HG03060 (cell line): ENCODE data around the gene TLCD5.
A peak's percentile ranks its signal among the peaks of the same experiment; 100 is the strongest.

Experiments used
- ATAC-seq: cut with Tn5 transposase; IDR thresholded peaks from one replicate; pipeline ENCODE4 v1.9.1; 2021; ENCODE audit warnings: low read depth, moderate number of reproducible peaks; ENCODE audit not compliant: unreplicated experiment

The TLCD5 gene

DNA sequence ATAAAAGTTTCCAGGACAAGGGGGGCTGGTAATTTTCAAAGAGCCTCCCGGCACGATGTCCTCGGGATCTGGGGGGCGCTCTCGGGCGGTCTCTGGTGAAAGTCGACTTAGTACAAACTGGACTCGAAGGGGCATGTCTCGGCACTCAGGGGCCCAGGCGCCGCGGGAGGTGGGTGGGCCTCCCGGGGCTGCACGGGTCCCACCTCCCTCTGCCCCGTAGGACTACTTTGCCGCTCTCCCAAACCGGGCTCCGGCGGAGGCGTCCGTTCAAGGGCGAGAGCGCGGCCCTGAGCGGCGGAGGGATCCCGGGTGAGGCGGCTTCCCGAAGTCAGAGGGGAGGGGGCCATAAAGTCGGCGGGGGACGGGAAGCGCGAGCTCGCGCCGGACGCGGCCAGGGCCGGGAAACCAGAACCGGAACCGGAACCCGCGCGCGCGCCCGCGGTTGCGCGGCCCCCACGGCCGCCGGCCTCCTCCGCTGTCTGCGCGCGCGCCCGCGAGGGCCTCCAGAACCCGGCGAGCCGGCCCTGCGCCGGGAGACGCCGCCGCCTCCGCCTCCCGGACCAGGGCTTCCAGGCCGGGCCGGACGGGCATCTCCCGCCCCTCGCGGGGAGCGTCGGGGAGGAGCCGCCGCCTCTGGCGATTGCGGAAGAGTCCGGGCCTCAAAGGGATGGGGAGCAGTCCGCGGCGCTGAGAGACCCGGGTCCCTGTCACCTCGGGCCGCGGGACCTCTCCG, 11.0 kb downstream of the TLCD5 start, which contains the start of gene ARHGEF12:
Gene ARHGEF12 (plus strand): TSS at position 506 of the 733 bp plus-strand sequence. CDS start 831 bp downstream, outside the sequence.
- no peak for ATAC-seq

DNA sequence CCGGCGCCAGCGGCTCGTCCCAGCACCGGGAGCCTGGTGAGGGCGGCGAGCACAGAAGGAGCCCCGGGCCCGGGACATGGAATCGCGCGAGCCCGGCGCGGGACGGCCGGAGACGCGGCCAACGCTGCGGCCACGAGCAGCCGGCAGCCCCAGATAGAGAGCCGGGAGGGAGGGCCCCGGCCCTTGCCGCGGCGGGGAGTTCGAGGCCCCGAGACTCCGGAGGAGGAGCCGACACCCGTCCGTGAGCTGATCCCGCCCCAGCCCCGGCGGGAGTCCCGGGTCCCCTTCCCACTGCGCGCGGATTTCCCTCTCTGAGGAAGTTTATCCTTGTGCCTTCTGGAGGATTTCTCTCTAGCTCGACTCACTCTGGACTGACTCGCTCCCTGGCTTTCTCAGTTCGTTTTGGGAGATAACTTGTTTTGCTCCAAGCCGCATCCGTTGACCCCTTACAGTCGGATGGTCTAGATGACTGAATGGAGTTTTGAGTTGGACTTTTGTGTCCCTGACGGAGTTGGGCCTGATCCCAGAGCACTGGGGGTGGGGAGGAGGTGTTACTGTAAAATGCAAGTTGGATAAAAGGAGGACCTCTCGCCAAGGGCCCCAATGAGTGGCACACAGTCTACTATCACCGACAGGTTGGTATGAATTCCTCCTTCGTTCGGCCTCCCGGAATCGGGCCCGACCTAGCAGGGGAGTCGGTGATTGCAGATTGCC, 11.7 kb downstream of the TLCD5 start:
- ATAC-seq: no peak

DNA sequence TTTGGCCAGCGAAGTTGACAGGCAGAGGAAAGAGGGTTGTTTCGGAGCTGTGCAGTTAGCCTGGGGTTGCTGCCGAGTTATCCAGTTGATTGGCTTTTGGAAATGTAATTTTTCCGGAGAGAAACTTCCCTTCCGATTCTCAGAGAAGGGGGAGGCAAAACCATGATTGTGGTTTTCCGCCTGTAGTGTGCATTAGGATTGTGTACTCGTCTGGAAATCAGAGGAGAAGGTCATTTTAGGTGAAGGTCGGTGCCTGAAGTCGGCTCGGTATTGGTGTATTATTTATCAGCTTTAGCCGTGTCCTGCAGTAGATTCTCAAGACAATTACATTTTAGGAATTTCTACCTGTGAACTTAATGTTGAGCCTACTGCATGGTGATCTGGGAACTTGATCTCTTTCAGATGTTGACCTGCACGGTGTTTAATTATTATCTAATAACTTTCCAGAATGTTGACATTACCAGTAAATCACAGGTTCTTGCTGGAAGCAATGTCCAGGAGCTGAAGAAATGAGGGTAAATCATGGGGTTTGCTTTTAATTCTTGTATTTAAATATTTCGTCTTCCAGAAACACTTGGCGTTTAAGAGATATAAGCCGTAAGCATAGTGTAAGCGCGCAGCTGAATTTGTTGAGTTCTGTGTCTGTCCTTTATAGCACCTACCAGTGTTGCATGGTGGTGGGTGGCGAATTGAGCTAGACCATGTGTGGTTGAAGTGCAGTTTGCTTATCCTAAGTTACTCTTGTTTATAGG, 12.4 kb downstream of the TLCD5 start:
- no peak for ATAC-seq

DNA sequence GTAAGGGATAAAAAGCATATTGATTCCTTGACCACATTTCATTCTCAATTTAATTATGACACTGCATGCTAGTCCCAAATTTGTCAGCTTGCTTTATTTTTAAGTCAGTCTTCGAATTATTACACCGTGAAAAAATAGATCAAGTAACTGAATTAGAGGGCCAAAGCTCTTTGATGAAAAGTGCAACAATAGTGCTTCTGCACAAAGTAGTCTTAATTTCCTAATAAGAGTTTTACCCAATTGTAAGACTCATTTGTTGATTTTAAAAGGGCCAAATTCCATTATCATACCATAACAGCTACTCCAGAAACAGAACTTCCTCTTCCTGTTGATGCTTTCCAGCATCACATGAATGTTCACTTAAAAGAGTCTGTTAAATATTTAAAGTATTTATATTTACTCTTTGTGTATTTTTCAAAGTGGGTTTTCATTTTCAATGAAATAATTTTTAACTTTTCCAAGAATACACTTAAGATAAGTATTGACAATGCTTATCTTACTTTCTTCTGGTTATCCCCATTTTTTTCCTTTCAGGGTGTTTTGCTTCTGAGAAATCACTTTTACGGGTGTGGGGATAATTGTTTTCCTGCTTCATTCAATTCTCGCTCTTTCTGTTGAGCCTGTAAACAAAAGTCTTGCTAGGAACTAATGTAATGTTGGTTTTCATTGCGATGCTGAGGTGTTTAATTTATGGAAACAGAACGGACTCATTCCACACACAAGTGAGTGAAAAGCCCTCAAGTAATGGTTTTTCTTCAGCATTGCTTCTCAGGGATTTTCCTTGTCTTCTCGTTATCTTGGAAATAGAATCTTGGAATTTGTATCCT, 13.2 kb downstream of the TLCD5 start:
- no peak for ATAC-seq

DNA sequence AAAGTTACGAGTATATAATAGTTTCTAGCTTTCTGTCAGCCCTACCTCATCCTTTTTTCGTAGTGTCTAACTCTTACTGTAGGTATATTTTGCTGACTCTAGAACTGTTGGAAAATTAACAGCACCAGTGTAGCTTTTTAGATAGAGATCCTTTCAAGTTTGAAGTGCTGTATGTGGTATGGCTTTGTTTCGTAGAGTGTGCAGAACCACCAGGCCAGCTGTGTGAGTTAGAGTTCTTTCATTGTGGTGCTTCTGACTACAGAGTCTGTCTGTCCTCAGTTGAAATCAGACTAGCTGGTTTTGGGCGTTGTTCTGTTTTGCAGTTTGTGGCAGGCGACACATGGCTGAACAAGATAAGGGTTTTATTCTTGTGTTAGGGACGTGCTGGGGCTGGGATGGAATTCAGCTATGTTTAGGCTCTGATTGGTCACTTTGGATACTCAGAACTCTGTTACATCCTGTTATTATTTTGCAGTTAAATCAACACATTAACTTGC, 14.3 kb downstream of the TLCD5 start:
- no peak for ATAC-seq

DNA sequence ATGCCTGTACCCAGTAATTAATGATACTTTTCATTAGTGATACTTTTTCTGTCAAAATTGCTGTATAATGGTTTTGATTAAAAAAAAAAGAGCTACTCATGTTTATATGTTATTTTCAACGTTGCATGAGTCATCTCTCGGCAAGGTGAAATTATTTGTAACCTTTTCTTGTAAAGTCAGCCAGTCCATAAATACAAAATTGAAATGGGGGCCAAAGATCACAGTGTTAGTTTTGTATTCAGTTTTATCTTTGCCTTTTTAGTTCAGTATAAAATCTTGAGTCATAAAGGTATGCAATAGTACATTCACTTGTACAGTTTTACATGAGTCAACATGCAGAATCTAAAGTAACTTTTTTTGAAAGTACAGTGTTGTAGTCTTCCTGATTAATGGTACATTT, 15.4 kb downstream of the TLCD5 start:
- no peak for ATAC-seq

DNA sequence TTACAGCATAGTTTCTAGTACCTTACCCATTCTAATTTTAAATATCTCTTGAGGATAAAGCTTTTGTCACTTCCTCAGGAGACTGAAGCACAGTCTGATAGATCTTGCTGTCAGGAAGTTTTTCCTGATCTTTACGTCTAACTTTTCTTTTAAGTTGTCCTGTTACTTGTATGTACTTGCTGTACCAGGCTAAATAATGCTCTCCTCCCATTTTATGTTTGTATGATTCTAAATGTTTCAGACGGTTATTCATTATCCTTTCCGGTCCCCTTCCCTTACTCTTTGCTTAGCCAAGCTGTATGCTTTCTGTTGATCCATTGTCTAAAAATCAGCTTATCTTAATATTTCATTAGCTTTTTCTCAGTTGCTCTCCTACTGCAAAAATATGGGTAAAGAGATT, 17.1 kb downstream of the TLCD5 start:
- no peak for ATAC-seq

DNA sequence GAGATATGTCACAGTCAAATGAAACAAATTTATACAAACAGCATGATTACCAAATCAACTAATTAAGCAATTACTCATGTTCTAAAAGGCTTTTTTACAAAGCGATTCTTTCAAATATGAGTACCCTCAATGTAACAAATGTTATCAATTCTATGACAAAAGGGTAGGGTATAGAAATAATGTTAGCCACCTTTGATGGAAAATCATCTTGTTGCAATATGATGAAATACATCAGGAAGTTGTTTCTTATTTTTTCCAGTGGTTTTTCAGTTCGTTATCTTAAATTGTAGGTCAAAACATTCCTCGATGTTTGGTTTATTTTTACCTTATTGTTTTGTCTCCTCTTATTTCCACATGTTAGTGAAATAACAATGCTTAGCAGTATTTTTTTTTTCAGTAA, 17.6 kb downstream of the TLCD5 start:
- no peak for ATAC-seq

DNA sequence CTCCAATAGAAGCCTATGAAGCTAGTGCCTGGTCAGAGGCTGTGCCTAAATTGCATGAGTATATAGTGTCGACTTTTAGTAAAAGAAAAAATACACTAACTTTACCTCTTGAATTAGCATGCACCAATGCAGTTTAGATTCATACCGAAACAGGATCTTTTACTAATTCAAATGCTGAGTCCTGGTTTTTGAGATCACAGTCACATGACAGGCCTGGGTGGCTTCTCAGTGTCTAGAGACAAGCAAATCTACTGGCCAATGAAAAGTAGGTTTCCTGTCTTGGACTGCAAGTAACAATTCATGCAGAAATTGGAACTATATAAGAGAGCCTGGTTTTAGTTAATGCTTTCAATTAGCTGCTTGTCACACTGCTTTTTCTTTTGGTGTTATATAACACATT, 18.3 kb downstream of the TLCD5 start:
- peak; percentile 39 for ATAC-seq

DNA sequence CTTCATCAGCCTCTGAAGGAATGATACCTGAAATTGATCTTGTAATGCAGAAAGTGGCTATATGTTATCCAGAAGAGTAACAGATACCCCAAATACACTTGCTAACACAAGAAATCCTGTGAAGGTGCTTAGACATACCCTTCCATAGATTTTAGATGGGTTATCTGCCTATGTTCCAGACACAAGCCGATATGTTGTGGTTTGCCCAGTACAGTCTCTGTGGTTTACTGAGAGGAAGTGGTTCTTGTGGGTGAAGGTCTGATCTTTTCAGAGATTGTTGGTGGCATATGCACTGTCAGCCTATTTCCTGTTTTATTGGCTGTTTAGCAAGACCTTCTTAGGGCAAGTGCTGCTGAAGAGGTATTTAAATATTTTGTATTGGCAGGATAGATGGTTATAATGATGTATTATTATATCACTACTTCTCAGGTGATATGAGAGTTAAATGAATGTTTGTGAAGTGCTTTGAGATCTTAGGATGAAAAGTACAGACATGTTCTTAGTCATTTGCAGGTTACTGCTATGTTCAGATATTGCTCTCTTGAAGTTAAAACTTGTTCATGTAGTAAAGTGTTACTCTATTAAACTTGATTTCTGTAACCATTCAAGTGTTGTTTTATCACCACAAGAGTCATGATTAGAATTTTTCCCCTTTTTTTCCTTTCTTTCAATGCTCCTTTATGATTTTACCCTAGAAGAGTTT, 19.4 kb downstream of the TLCD5 start:
- ATAC-seq: peak; percentile 84

DNA sequence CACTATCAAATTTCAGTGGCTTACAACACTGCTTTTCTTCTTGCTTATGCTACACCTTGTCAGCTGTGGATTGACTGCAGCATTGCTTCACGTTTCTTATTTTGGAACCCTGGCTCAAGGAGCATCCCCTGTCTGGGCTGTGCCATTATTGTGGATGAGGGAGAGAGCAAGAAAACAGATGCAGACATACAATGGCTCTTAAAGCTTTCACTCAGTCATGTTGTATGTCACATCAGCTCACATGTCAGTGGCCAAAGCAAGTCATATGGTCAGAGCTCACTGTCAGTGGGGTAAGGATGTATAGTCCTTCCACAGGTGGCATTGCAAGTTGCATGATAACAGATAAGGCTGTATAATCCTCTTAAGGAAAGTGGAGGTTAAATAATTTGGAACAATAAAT, 21.1 kb downstream of the TLCD5 start:
- no peak for ATAC-seq

DNA sequence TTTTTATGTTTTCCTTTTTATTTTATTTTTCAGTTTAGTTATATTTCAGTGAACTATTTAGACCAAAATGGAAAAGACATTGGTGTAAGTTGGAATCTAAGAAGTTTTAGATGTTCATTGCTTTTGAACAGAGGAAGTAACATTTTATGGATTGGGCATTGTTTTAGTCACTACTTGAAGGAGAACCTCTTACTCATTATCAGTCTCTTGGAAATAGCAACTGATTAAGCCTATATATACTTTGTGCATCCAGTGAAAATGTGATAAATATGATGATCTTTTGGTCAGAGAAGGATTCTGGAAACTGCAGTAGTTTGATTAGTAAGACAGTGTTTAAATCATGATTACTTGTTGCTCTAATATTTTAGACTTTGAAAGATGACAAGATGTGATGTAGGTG, 25.5 kb downstream of the TLCD5 start:
- no peak for ATAC-seq

DNA sequence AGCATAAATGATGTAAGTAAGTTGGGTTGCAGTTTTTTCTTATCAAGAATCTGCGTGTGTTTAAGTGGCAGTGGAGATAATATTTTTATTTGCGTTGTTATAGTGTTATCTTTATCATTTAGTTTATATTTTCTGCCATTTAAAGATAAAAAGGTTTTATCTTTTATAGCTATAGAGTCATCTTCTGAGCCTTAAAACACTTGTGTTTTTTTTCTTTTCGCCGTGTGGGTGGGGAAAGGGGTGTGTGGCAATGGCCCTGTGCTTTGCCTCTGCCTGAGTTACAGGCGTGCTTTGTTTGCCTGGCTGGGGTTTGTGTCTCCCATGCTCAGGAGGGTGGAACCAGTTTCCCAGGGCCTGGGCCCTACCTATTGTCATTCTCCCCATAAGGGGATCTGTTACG, 27.3 kb downstream of the TLCD5 start:
- ATAC-seq: no peak

DNA sequence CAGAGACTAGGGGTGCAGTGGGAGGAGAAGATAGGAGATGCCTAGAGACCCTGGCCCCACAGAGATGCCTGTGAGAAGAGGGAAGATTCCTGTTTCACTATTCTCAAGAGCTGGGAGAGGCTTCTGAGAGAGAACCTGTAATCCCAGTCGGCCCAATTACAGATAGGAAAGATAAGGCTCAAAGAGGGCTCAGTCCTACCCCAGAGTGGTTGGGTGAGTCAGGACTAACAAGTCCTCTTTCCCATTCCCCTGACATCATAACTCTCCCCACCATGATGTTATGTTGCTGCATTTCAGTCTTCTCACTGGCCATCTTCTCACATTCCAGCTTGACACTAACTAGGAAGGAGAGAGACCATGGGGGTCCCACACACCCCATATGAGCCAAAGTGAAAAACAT, 29.0 kb downstream of the TLCD5 start:
- ATAC-seq: no peak

DNA sequence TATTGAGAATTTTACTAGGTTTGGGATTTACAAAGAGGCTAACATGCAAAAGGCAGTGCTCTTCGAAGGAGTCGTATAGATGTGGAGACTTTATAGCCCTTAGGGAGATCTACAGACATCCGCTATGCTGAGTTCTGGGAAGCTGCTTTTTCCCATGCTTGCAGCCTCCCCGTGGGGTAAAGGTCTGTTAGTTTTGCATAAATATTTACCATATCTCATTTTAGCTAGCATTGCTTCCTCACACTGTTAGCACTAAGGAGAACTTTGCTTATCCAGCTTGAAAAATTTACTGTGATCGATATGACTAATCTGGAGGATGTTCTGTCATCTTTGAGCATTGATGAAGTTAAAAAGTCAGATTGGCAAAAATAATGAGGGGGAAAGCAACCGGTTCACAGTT, 29.7 kb downstream of the TLCD5 start:
- no peak for ATAC-seq

DNA sequence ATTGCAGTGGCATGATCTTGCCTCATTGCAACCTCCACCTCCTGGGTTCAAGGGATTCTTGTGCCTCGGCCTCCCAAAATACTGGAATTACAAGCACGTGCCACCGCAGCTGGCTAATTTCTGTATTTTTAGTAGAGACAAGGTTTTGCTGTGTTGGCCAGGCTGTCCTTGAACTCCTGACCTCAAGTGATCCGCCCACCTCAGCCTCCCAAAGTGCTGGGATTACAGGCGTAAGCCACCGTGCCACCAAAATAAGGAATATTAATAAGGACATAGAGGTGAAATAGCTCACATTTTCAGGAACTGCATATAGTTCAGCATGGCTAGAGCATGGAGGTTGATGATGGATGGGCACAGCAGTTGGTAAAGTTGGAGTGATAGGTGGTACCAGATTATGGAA, 32.5 kb downstream of the TLCD5 start:
- ATAC-seq: no peak

DNA sequence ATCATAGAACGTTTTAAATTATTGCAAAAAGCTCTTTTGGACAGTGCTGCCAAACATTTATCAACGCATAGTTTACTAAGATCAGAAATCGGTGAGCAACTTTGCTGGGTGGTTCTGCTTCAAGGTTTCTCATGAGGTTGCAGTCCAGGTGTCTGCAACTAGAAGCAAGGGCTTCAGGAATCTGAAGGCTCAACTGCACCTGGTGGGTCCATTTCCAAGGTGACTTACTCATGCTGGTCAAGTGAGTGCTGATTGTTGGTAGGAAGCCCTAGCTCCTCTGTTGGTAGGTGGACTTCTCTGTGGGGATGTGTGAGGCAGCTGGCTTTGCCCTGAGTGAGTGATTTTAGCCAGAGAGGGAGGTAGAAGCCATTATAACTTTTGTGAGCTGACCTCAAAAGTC, 33.6 kb downstream of the TLCD5 start:
- no peak for ATAC-seq

DNA sequence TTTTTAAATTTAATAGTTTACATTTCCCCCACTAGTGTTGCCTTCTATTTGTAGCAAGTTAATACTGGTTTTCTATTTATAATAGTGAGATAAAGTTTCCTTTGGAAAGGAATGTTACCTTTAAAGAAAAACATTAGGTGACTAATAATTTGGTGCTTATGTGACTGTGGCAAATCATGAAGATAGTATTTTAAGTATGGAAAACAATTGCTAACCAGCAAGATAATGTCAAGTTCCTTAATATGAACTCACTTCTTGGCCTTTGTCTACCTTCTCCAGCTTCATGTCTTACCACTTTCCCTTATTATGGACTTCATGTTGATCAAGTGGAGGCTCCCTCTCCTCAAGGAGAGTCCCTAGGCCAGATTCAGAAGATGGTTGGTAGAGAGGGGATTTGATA, 38.3 kb downstream of the TLCD5 start:
- no peak for ATAC-seq

DNA sequence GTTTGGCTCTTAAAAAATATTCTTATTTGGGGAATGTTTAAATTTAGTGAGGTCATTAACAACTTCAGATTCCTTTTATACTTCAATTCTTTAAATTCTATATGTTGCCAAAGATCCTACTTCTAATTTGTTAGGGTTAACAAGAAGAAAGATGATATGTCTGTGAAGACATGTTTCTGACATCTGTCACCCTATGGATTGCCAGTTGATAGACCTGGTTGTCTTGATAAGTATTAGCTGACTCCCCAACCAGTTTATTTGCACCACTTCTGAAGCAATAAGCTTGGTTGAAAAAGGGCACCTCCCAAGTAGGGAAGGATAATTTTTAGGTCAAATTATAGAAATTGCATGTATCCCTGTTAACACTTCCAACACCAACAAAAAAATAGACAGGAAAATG, 40.4 kb downstream of the TLCD5 start:
- no peak for ATAC-seq

DNA sequence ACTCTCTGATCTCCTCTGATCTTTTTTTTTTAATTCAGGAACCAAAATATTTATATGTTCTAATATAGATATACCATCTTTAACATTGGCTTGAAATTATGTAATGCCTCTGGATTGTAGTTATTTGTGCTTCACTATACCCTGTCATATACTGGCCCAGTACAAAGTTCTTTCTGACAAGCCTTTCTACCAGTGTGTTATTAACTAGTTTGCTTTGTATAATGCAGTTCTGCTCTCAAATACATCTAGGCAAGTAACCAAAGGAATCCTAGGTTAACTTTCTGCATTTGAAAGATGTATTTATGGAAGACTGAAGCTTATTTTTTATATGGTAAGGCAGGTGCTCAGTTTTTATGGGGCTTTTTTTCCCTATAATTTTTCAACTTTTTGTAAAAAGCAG, 47.2 kb downstream of the TLCD5 start:
- no peak for ATAC-seq
